K562 (cell line): ENCODE data around the gene APP. TPM values are rescaled to one million over a fixed set of nuclear protein-coding genes. Genes with fewer than 3 reads are reported as not detected.

Experiments used
- ATAC-seq: fragments of 200-7000 bp; cut with Tn5 transposase; 3 replicates; pipeline ENCODE4 v1.9.1; 2020; ENCODE audit warnings: moderate library complexity
- BruUV-seq: library from RNA; stranded (reverse); fragments of 400-500 nt; replicated peaks from 2 replicates; lab custom pipeline; 2021; lab: Mats Ljungman, UMichigan
- CTCF ChIA-PET: fragments of 300-600 bp; formaldehyde crosslinking; extraction: SDS; loops from one replicate; lab custom pipeline; 2021; ENCODE audit warnings: low intra/inter-chr PET ratio; lab: Yijun Ruan, JAX
- POLR2A ChIA-PET: fragments of 300-600, 350-650 bp; sonication (Branson Sonifier 250); formaldehyde crosslinking; extraction: SDS; loops from one replicate; lab custom pipeline; 2021; ENCODE audit warnings: antibody characterized with exemption, inconsistent platforms; lab: Yijun Ruan, JAX
- DNase-seq, 4 experiments: peaks; one replicate each; pipeline versions ENCODE4 v3.0.0 to v3.0.0-alpha.2; 2011 to 2018; ENCODE audit warnings: low spot score in 3 of 4, mixed read lengths in 3 of 4; ENCODE audit errors: extremely low read depth in 1 of 4
- FAIRE-seq: peaks from 2 replicates; lab custom pipeline; 2011; peaks lifted over from hg19 to GRCh38; lab: Jason Lieb, UNC
- H2AFZ ChIP-seq: 2 replicates; pipeline ENCODE4 v1.6.0; 2011; ENCODE audit warnings: low read depth, low read length, control low read depth, inconsistent platforms
- H3K27ac ChIP-seq: fragments of 200-600 bp; 3 replicates; pipeline ENCODE4 v1.8.0; 2011; ENCODE audit warnings: low read depth, mild to moderate bottlenecking, control low read depth, inconsistent platforms, low read length, moderate library complexity, mixed read lengths; ENCODE audit errors: extremely low read depth
- H3K27me3 ChIP-seq, 2 experiments: fragments of 300-600 bp in 1 of 2; 2 replicates in 1 of 2; 3 replicates in 1 of 2; pipeline versions ENCODE4 v1.6.0 to v1.8.0; 2011; ENCODE audit warnings: inconsistent platforms in 2 of 2, low read length in 2 of 2, mild to moderate bottlenecking in 1 of 2, mixed read lengths in 1 of 2, moderate library complexity in 1 of 2; ENCODE audit not compliant: control insufficient read depth in 2 of 2, insufficient read depth in 2 of 2
- H3K36me3 ChIP-seq: fragments of 300-600 bp; 3 replicates; pipeline ENCODE4 v1.8.0; 2011; ENCODE audit warnings: mild to moderate bottlenecking, low read length, inconsistent platforms; ENCODE audit not compliant: control insufficient read depth, insufficient read depth
- H3K4me1 ChIP-seq, 2 experiments: fragments of 200-600 bp in 1 of 2; replicated peaks in 1 of 2; 2 replicates in 1 of 2; 3 replicates in 1 of 2; pipeline versions ENCODE4 v1.5.1 to v1.8.0; 2011; ENCODE audit warnings: inconsistent platforms in 2 of 2, low read length in 2 of 2, mild to moderate bottlenecking in 1 of 2, mixed read lengths in 1 of 2, moderate library complexity in 1 of 2; ENCODE audit not compliant: control insufficient read depth in 2 of 2, insufficient read depth in 2 of 2
- H3K4me2 ChIP-seq: 2 replicates; pipeline ENCODE4 v1.6.1; 2011; ENCODE audit warnings: low read length, control low read depth, inconsistent platforms, mixed read lengths; ENCODE audit not compliant: insufficient read depth
- H3K4me3 ChIP-seq: fragments of 200-600 bp; sonication (generic), shearing (Covaris generic); 2 replicates; pipeline ENCODE4 v1.5.1; 2016; ENCODE audit warnings: control low read depth, inconsistent platforms
- H3K79me2 ChIP-seq: fragments of 200-600 bp; 3 replicates; pipeline ENCODE4 v1.8.0; 2011; ENCODE audit warnings: low read length, inconsistent platforms; ENCODE audit not compliant: control insufficient read depth, insufficient read depth
- H3K9ac ChIP-seq, 2 experiments: 2 replicates each; pipeline versions ENCODE4 v1.6.0 to v1.6.1; 2011; ENCODE audit warnings: low read depth in 2 of 2, low read length in 2 of 2, control low read depth in 1 of 2, inconsistent platforms in 1 of 2, mild to moderate bottlenecking in 1 of 2, mixed read lengths in 1 of 2; ENCODE audit not compliant: insufficient read depth in 1 of 2
- H3K9me1 ChIP-seq: one replicate; pipeline ENCODE4 v1.6.0; 2011; ENCODE audit warnings: inconsistent platforms, mild to moderate bottlenecking, low read length, moderate library complexity; ENCODE audit not compliant: control insufficient read depth, insufficient read depth
- H3K9me3 ChIP-seq: replicated peaks from 2 replicates; pipeline ENCODE4 v1.5.1; 2011; ENCODE audit warnings: low read depth, low read length, inconsistent platforms; ENCODE audit not compliant: control insufficient read depth, insufficient read depth
- H4K20me1 ChIP-seq: replicated peaks from 2 replicates; pipeline ENCODE4 v1.6.1; 2011; ENCODE audit warnings: low read length, inconsistent platforms, mixed read lengths; ENCODE audit not compliant: control insufficient read depth, insufficient read depth
- FOSL1 ChIP-seq: fragments of 200-800 bp; sonication (Bioruptor generic); conservative IDR thresholded peaks from 2 replicates; pipeline ENCODE4 v1.6.1; 2016; ENCODE audit warnings: missing genetic modification characterization, missing compliant biosample characterization
- KAT7 ChIP-seq: sonication (generic); formaldehyde crosslinking; IDR thresholded peaks from 2 replicates; pipeline ENCODE4 v1.8.0; 2022; ENCODE audit warnings: missing genetic modification reagents, mild to moderate bottlenecking, borderline replicate concordance
- MAFK ChIP-seq: IDR thresholded peaks from 2 replicates; pipeline ENCODE4 v1.6.1; 2011; ENCODE audit warnings: low read length, improper control_type of control experiment
- MYBL2 ChIP-seq, 2 experiments: fragments of 450-650 bp in 1 of 2; sonication (generic) in 1 of 2; formaldehyde crosslinking in 1 of 2; IDR thresholded peaks; 2 replicates each; pipeline versions ENCODE4 v1.6.1 to v1.8.1; 2017 to 2022; ENCODE audit warnings: borderline replicate concordance in 1 of 2, inconsistent platforms in 1 of 2, low read depth in 1 of 2, mild to moderate bottlenecking in 1 of 2, missing genetic modification reagents in 1 of 2, moderate library complexity in 1 of 2
- PHTF2 ChIP-seq: fragments of 250-450 bp; sonication (Bioruptor Pico); IDR thresholded peaks from 2 replicates; pipeline ENCODE4 v1.5.0; 2021; ENCODE audit warnings: mild to moderate bottlenecking
- ZNF589 ChIP-seq: fragments of 200-800 bp; sonication (Bioruptor generic); IDR thresholded peaks from 2 replicates; pipeline ENCODE4 v1.6.1; 2016; ENCODE audit warnings: low read depth, missing genetic modification characterization, missing compliant biosample characterization
- WGBS: fragments of 100-300 bp; shearing (Covaris generic); methylation state at CpG from one replicate; pipeline ENCODE4 v1.1.6; 2016; ENCODE audit warnings: low coverage, mixed read lengths; ENCODE audit not compliant: insufficient coverage; ENCODE audit errors: missing lambda C conversion rate; 5-methylcytosine and 5-hydroxymethylcytosine counted together
- in situ Hi-C: fragments of 300-500 bp; cut with MboI; formaldehyde crosslinking; loops from 4 replicates; pipeline ENCODE4 v1.15.0; 2018; ENCODE audit warnings: inconsistent platforms, mixed read lengths
- intact Hi-C: fragments of 100-400 bp; cut with micrococcal nuclease; formaldehyde crosslinking; loops from 2 replicates; pipeline ENCODE4 v1.14.2; 2022
- polyA plus RNA-seq, 8 experiments: library from polyadenylated mRNA; depleted of rRNA in 4 of 8; stranded (reverse) in 5 of 8; unstranded in 3 of 8; fragments of >200 nt; fragmentation: Nextera tagmentation in 2 of 8; fragmentation: Illumina TruSeq in 1 of 8; extraction: Ambion mirVana in 2 of 8; extraction: Trizol in 1 of 8; gene quantifications; 2 replicates each; pipeline versions ENCODE4 v1.2.1 to v1.2.3, GENCODE V29; 2011 to 2014; ENCODE audit warnings: inconsistent platforms in 1 of 8, missing spikeins in 1 of 8
- total RNA-seq, 7 experiments: library from RNA; depleted of rRNA in 6 of 7; stranded (reverse); fragments of >200 nt in 6 of 7; fragmentation: Illumina TruSeq in 2 of 7; extraction: Trizol in 2 of 7; gene quantifications; 2 replicates each; pipeline versions ENCODE4 v1.2.1 to v1.2.3, GENCODE V29; 2011 to 2021; ENCODE audit warnings: low replicate concordance in 1 of 7

APP gene
- total and polyA plus RNA-seq, 9 of the 15 experiments (the other 6 are each of a cell fraction or from before 2014, with no cell fraction given): 0.01 to 1.5 (median 0.16) TPM; not detected in 5

DNA sequence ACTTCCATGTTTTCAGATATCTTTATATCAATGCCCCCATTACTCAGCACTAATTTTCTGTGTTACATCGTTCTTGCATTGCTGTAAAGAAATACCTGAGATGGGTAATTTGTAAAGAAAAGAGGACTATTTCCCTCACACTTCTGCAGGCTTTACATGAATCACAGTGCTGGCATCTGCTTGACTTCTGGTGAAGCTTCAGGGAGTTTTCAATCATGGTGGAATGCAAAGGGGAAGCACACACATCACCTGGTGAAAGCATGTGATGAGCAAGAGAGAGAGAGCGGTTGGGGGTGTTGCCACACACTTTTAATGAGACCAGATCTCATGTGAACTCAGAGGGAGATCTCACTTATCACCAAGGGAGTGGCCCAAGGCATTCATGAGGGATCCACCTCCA is 14.9 kb upstream of the APP start:
- in situ Hi-C loops: no loop called here
- no peaks in the 10 kb centered on the region for H4K20me1 ChIP-seq
- H3K9ac ChIP-seq: no peak overlapping the region
- no peak overlapping the region for H3K4me2 ChIP-seq
- H3K4me3 ChIP-seq: no peak overlapping the region
- intact Hi-C loops: no loop called here
- H3K9me3 ChIP-seq: no peaks in the 10 kb centered on the region
- ATAC-seq: no peak
- H3K4me1 ChIP-seq: no peaks in the 10 kb centered on the region
- WGBS: 0% methylated on average over 2 of the region's 2 CpGs
- H2AFZ ChIP-seq: no peak overlapping the region
- TF ChIP-seq ZNF589 (CRISPR knock-in tag) (no peak), KAT7 (CRISPR knock-in tag) (no peak)
- TF ChIP-seq, all 486 proteins: peak for 0
- BruUV-seq: no TSS peak
- Histone ChIP-seq H3K9me1 (no peaks in the 10 kb centered on the region), H3K36me3 (no peaks in the 10 kb centered on the region), H3K27me3 (no peaks in the 10 kb centered on the region), H3K27ac (no peak overlapping the region), H3K79me2 (no peaks in the 10 kb centered on the region)
- DNase-seq: no peak
- POLR2A ChIA-PET: no interaction called here
- FAIRE-seq: no peak
- CTCF ChIA-PET: no interaction called here

DNA sequence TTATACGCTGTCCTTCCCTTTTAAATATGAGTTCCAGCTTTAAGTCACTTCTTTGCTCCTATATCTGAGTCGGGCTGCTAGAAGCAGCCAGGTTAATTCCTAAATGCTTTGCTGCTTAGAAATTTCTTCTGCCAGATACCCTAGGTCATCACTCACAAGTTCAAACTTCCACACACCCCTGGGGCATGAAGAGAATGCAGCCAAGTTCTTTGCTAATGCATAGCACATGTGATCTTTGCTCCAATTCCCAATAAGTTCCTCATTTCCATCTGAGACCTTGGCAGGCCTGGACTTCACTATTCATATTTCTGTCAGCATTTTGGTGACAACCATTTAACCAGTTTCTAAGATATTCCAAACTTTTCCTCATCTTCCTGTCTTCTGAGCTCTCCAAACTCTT is 14.5 kb upstream of the APP start:
- in situ Hi-C loops (no loop called here), intact Hi-C loops (no loop called here)
- Histone ChIP-seq H3K9ac (no peak overlapping the region), H3K9me1 (no peaks in the 10 kb centered on the region), H3K4me2 (no peak overlapping the region), H2AFZ (no peak overlapping the region), H3K27ac (no peak overlapping the region), H3K27me3 (no peaks in the 10 kb centered on the region), H3K4me3 (no peak overlapping the region), H4K20me1 (no peaks in the 10 kb centered on the region), H3K79me2 (no peaks in the 10 kb centered on the region), H3K9me3 (no peaks in the 10 kb centered on the region), H3K36me3 (no peaks in the 10 kb centered on the region), H3K4me1 (no peaks in the 10 kb centered on the region)
- CTCF ChIA-PET: no interaction called here
- 2% methylated on average over 2 of the region's 2 CpGs for WGBS
- BruUV-seq: no TSS peak
- no peak for ATAC-seq
- POLR2A ChIA-PET: no interaction called here
- no peak for DNase-seq
- TF ChIP-seq MAFK (no peak), MYBL2 (IDR thresholded peaks at IDR 0.05; ENCODE audit: low read depth) (no peak), MYBL2 (CRISPR knock-in tag; IDR thresholded peaks at IDR 0.05; ENCODE audit: borderline replicate concordance) (no peak), PHTF2 (no peak), FOSL1 (tag) (no peak)
- no peak for FAIRE-seq
